Measurements from ENCODE around the gene RTN4RL1.
A peak's percentile ranks its signal among the peaks of the same experiment; 100 is the strongest.

RTN4RL1 gene

DNA sequence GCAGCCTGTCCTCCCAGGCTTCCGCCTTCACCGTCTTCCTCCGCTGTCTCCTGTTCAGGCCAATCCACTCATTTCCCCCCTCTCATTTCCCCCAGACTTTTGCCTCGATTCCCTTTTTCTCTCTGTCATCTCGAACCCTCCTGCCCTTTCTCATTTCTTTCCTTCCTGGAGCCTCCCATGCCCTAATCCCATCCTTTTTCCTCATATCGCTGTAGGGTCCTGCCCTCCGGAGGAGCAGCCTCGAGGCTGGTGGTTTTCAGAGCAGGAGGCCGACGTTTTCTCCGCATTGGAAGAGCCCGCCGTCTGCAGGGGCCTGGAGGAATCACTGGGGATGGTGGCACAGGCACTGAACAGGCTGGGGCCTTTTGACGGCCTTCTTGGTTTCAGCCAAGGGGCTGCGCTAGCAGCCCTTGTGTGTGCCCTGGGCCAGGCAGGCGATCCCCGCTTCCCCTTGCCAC is 17.3 kb upstream of the RTN4RL1 start:
- peaks cover 29% of the 10 kb centered on the region for H3K36me3 ChIP-seq (ENCODE audit: control insufficient read depth, low read length)
- no peaks in the 10 kb centered on the region for H3K27me3 ChIP-seq (ENCODE audit: control insufficient read depth, low read length)
- H3F3A ChIP-seq (ENCODE audit: control insufficient read depth, insufficient read depth): no peaks in the 10 kb centered on the region; the same call in 1 of the 2 replicates
- peaks cover 18% of the 10 kb centered on the region for H3K4me1 ChIP-seq (ENCODE audit: control insufficient read depth, low read length)
- peak overlapping the region; percentile 84 for H3K4me3 ChIP-seq (ENCODE audit: low read length)
- no peak for TF ChIP-seq EZH2phosphoT487 (IDR thresholded peaks at IDR 0.05; ENCODE audit: borderline replicate concordance, low read length)
- TF ChIP-seq, protein P1, sequence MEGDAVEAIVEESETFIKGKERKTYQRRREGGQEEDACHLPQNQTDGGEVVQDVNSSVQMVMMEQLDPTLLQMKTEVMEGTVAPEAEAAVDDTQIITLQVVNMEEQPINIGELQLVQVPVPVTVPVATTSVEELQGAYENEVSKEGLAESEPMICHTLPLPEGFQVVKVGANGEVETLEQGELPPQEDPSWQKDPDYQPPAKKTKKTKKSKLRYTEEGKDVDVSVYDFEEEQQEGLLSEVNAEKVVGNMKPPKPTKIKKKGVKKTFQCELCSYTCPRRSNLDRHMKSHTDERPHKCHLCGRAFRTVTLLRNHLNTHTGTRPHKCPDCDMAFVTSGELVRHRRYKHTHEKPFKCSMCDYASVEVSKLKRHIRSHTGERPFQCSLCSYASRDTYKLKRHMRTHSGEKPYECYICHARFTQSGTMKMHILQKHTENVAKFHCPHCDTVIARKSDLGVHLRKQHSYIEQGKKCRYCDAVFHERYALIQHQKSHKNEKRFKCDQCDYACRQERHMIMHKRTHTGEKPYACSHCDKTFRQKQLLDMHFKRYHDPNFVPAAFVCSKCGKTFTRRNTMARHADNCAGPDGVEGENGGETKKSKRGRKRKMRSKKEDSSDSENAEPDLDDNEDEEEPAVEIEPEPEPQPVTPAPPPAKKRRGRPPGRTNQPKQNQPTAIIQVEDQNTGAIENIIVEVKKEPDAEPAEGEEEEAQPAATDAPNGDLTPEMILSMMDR (IDR thresholded peaks at IDR 0.05; ENCODE audit: low read depth, low read length, poor library complexity, severe bottlenecking): no peak
- no peaks in the 10 kb centered on the region for H3K9me3 ChIP-seq (ENCODE audit: control insufficient read depth, insufficient read depth, low read length)
- H3K79me2 ChIP-seq (ENCODE audit: control insufficient read depth, low read length): peaks cover 18% of the 10 kb centered on the region
- no peaks in the 10 kb centered on the region for H3K9me2 ChIP-seq (replicated peaks; ENCODE audit: control insufficient read depth, low read length)
- peak overlapping the region; percentile 41 for H3K27ac ChIP-seq (ENCODE audit: low read depth, low read length)
- peaks cover 3% of the 10 kb centered on the region; the same call in 1 of the 2 replicates for H4K20me1 ChIP-seq (ENCODE audit: control insufficient read depth, insufficient read depth, low read depth, low read length)
- H3K4me2 ChIP-seq (ENCODE audit: low read length): peak overlapping the region; percentile 90

DNA sequence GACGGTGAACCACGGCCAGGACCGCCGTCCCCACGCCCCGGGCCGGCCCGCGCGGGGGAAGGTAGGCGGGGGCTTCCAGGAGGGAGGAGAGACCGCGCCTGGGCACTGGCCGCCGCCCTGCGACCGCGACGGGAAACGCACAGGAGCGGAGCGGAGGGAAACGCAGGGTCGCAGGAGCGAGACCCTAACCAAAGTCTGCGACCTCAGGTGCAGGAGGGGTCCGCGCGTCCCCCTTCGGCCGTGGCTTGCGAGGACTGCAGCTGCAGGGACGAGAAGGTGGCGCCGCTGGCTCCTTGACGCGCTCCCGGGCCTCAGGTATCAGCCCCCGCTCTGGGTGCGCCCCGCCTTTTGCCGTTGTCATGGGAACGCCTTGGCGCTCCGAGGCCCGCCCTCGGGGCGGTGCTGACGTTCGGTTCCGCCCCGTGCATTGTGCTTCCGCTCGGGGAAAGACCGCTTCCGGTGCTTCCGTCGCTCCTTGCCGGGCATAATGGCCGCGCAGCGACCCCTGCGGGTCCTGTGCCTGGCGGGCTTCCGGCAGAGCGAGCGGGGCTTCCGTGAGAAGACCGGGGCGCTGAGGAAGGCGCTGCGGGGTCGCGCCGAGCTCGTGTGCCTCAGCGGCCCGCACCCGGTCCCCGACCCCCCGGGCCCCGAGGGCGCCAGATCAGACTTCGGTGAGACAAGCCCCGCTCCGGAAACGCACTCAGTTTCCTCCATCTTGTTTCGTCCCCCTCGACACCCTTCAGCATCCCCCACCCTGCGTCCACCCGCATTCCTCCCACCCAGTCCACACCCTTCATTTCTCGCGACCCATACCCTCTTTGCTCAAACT is 16.6 kb upstream of the RTN4RL1 start, which contains the start of gene OVCA2:
TSS of gene OVCA2 (plus strand) at position 462 of the 829 bp plus-strand sequence. CDS start at position 488, 26 bp downstream.
- no peaks in the 10 kb centered on the region for H3K9me3 ChIP-seq (ENCODE audit: control insufficient read depth, insufficient read depth, low read length)
- peak within 1 kb of the TSS; percentile 84 for H3K4me3 ChIP-seq (ENCODE audit: low read length)
- peaks cover 18% of the 10 kb centered on the region for H3K79me2 ChIP-seq (ENCODE audit: control insufficient read depth, low read length)
- peaks cover 3% of the 10 kb centered on the region; the same call in 1 of the 2 replicates for H4K20me1 ChIP-seq (ENCODE audit: control insufficient read depth, insufficient read depth, low read depth, low read length)
- H3K4me2 ChIP-seq (ENCODE audit: low read length): peak within 1 kb of the TSS; percentile 90
- no peaks in the 10 kb centered on the region; the same call in 1 of the 2 replicates for H3F3A ChIP-seq (ENCODE audit: control insufficient read depth, insufficient read depth)
- TF ChIP-seq, protein P1 (IDR thresholded peaks at IDR 0.05; ENCODE audit: low read depth, low read length, poor library complexity, severe bottlenecking): no peak
- no peak for TF ChIP-seq EZH2phosphoT487 (IDR thresholded peaks at IDR 0.05; ENCODE audit: borderline replicate concordance, low read length)
- H3K27me3 ChIP-seq (ENCODE audit: control insufficient read depth, low read length): no peaks in the 10 kb centered on the region
- H3K4me1 ChIP-seq (ENCODE audit: control insufficient read depth, low read length): peaks cover 18% of the 10 kb centered on the region
- peaks cover 33% of the 10 kb centered on the region for H3K36me3 ChIP-seq (ENCODE audit: control insufficient read depth, low read length)
- H3K9me2 ChIP-seq (replicated peaks; ENCODE audit: control insufficient read depth, low read length): no peaks in the 10 kb centered on the region
- H3K27ac ChIP-seq (ENCODE audit: low read depth, low read length): peak within 1 kb of the TSS; percentile 41

DNA sequence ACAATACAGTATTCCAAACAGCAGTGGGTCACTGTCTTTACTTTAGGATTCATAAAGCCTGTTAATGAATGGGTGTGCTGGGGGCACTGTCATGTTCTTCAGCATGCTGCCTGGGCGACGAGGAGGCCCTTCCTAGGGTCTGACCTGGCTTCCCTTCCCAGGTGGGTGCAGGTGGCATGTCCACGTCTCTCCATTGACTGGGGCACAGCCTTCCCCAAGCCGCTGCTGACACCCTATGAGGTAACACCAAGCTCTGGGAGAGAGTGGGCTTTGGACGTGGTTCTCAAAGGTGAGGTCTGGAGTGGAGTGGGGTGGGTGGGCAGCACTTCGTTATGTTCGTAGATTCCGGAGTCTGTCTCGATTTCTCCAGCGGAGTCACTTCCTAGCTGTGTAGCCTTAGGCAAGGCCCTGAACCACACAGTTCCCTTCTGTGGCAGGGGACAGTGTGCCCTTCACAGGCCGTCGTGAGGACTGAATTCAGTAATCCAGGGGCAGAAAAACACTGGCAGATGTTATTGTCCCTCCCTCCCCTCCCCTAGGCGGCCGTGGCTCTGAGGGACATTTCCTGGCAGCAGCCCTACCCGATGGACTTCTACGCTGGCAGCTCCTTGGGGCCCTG is 15.9 kb upstream of the RTN4RL1 start:
- H3K27me3 ChIP-seq (ENCODE audit: control insufficient read depth, low read length): no peaks in the 10 kb centered on the region
- peaks cover 3% of the 10 kb centered on the region; the same call in 1 of the 2 replicates for H4K20me1 ChIP-seq (ENCODE audit: control insufficient read depth, insufficient read depth, low read depth, low read length)
- no peaks in the 10 kb centered on the region; the same call in 1 of the 2 replicates for H3F3A ChIP-seq (ENCODE audit: control insufficient read depth, insufficient read depth)
- H3K79me2 ChIP-seq (ENCODE audit: control insufficient read depth, low read length): peaks cover 18% of the 10 kb centered on the region
- no peak overlapping the region for H3K27ac ChIP-seq (ENCODE audit: low read depth, low read length)
- no peaks in the 10 kb centered on the region for H3K9me2 ChIP-seq (replicated peaks; ENCODE audit: control insufficient read depth, low read length)
- H3K36me3 ChIP-seq (ENCODE audit: control insufficient read depth, low read length): peaks cover 36% of the 10 kb centered on the region
- no peaks in the 10 kb centered on the region for H3K9me3 ChIP-seq (ENCODE audit: control insufficient read depth, insufficient read depth, low read length)
- peak overlapping the region; percentile 84 for H3K4me3 ChIP-seq (ENCODE audit: low read length)
- no peak for TF ChIP-seq EZH2phosphoT487 (IDR thresholded peaks at IDR 0.05; ENCODE audit: borderline replicate concordance, low read length)
- TF ChIP-seq, protein P1 (IDR thresholded peaks at IDR 0.05; ENCODE audit: low read depth, low read length, poor library complexity, severe bottlenecking): no peak
- H3K4me1 ChIP-seq (ENCODE audit: control insufficient read depth, low read length): peaks cover 18% of the 10 kb centered on the region
- H3K4me2 ChIP-seq (ENCODE audit: low read length): peak overlapping the region; percentile 90
